ENCODE measurements around the gene IRF2.
A peak's percentile ranks its signal among the peaks of the same experiment; 100 is the strongest.

Gene IRF2

DNA sequence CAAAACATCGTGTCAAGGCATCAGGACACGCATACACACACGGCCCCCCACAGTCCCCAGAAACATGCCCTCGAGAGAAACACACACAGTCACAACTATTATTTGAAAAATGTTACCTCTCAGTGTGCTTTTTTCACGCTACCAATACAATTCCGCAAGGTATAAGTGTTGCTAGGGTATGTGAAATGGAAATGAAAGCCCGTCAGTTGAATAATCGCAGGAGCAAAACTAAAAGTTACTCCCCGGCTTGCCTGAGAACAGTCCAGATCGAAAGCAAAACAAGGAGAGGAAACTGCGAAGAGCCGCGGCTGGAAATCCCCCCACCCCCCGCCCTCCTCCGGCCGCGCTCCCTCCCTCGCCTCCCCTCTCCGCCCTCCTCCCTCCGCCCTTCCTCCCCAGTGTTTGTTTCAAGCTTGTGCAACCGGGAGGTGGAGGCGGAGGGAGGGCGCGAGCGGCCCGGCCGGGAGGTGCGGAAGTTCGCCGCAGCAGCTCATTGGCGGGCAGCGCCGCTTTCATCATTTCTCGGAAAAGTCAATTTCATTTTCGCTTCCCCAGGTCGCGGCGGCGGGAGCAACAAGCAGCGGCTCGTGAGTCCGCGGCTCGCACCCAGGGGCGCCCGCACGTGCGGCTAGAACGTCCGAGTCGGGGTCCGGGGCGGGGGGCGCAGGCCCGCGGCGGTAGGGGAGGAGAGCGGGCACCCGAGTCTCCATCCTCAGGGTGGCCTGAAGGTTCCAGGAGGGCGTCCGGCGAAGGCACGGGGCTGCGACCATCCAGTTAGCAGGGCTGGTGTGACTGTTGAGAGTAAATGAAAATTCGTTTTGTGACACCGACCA, at the start of gene IRF2:
Gene IRF2, minus strand, starts transcription at position 288 of the 833 bp plus-strand sequence. CDS start 45,486 bp downstream, outside the sequence.
- peak; percentile 98 to 99 for DNase-seq (ENCODE audit: low read depth in 2 of 2)
- H3K4me3 ChIP-seq (replicated peaks in 1 of 2; ENCODE audit: low read depth in 2 of 2, low read length in 2 of 2) = peak within 1 kb of the TSS; percentile 92 to 93
- TF ChIP-seq, protein P1, sequence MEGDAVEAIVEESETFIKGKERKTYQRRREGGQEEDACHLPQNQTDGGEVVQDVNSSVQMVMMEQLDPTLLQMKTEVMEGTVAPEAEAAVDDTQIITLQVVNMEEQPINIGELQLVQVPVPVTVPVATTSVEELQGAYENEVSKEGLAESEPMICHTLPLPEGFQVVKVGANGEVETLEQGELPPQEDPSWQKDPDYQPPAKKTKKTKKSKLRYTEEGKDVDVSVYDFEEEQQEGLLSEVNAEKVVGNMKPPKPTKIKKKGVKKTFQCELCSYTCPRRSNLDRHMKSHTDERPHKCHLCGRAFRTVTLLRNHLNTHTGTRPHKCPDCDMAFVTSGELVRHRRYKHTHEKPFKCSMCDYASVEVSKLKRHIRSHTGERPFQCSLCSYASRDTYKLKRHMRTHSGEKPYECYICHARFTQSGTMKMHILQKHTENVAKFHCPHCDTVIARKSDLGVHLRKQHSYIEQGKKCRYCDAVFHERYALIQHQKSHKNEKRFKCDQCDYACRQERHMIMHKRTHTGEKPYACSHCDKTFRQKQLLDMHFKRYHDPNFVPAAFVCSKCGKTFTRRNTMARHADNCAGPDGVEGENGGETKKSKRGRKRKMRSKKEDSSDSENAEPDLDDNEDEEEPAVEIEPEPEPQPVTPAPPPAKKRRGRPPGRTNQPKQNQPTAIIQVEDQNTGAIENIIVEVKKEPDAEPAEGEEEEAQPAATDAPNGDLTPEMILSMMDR (IDR thresholded peaks at IDR 0.05; ENCODE audit: low read depth, low read length) = no peak

DNA sequence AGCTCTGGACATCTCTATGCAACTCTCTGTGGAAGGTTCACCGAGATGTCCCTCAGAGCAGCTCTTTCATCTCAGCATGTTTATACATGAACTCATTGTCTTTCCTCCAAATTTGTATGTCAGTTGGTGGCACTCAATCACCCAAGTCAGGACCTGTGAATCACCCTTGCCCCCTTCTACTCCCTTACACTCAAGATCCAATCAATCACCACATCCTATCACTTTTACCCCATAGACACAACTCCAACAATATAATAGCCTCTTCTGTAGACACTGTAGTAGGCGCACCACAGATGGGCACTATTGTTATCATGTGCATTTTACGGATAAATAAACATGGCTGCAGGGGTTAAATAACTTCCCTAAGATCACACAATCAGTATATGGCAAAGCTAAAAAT, 41.3 kb upstream of the IRF2 start:
- TF ChIP-seq, protein P1 (IDR thresholded peaks at IDR 0.05; ENCODE audit: low read depth, low read length) = no peak
- no peak overlapping the region for H3K4me3 ChIP-seq (replicated peaks in 1 of 2; ENCODE audit: low read depth in 2 of 2, low read length in 2 of 2)
- no peak for DNase-seq (ENCODE audit: low read depth in 2 of 2)

DNA sequence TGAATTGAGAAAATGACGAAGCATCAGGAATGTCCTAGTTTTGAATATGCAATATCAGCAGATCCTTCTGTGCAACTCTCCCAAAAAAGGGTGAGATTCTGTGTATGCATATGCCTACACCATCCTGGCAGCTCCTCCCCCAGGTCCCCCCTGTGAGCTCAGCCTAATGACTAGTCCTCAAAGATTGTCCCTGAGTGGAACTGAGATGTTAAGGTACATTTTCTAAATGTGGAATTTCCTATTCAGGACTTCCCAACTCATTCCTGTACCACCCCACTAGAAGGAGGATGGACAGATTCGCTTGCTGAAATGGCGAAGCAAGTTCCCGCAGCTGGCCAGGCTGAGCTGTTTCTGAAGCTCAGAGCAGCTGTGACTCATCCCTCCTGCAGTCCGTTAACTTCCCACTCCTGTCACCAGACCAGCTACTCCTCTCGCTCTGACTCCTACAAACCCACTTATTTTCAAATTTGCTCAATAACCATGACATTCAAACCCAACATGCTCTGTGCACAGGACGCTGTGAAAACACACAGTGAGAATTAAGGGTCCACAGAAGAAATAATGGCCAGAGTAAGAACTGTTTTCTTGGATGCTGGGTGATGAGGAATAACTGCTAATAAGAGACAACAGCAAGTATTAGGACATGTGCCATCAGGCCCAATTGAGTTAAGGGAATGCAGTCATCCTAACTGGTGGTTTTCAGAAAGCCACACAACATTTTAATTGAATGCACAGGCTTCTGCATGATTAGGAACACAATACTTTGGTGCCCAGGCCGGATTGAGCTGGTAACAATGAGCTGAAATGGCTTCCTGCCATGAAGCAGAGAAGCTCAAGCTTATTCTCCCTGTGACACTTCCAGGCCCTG, 40.0 kb upstream of the IRF2 start:
- DNase-seq (ENCODE audit: low read depth in 2 of 2) = peak; percentile 89
- TF ChIP-seq, protein P1 (IDR thresholded peaks at IDR 0.05; ENCODE audit: low read depth, low read length) = no peak
- peak overlapping the region in 1 of 2 donors; percentile 19 for H3K4me3 ChIP-seq (replicated peaks in 1 of 2; ENCODE audit: low read depth in 2 of 2, low read length in 2 of 2)

DNA sequence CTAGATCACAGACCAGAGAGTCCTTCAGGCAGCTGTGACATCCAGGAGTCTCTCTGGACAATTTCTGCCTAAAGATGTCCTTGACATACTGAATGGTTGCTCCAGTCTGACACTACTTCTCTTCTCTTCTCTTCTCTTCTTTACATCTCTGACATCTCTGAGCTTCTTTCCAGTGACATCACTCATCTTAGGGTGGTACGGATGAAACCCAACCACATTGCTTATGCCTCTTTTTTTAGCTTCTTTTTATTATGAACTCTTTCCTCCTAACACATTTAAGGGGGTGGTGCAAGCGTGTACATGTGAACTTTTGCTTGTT, 39.4 kb upstream of the IRF2 start:
- TF ChIP-seq, protein P1 (IDR thresholded peaks at IDR 0.05; ENCODE audit: low read depth, low read length) = no peak
- H3K4me3 ChIP-seq (replicated peaks in 1 of 2; ENCODE audit: low read depth in 2 of 2, low read length in 2 of 2) = peak overlapping the region in 1 of 2 donors; percentile 19
- no peak for DNase-seq (ENCODE audit: low read depth in 2 of 2)

DNA sequence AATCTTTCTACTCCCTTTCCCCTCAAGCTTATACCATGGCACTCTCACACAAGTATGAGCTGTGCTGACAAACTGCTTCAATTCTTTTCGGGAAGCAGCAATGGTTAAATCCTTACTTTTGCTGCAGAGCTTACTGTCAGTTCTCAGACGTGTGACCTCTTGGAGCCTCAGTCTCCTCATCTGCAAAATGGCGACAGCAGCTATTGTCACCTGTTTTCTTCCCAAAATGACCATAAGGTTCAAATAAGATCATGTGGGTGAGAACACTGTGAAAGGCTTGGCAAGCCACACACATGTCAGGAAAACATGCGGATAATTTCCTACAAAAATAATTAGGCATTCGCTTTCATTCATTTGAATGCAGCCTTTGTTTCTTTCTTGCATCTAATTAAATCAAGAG, 36.8 kb upstream of the IRF2 start:
- TF ChIP-seq, protein P1 (IDR thresholded peaks at IDR 0.05; ENCODE audit: low read depth, low read length) = no peak
- H3K4me3 ChIP-seq (replicated peaks in 1 of 2; ENCODE audit: low read depth in 2 of 2, low read length in 2 of 2) = no peak overlapping the region
- no peak for DNase-seq (ENCODE audit: low read depth in 2 of 2)

DNA sequence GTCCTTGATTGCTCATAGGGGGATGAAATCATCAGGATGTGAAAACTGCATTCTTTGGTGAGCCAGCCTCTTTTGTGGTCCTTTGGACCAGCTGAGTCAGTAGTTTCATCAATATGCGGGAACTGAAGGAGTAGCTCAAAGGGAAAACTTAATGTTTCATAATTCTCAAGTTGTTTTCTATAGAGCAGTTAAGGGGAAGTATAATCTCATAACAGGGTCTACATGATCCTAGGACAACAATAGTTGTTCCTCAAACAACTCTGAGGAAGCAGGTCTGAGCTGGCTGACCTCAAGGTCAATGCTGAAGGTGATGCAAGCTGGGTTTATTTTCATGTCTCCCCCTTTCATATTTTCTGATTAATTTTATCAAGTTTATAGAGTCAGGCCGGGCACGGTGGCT, 36.1 kb upstream of the IRF2 start:
- peak in 1 of 2 donors; percentile 36 for DNase-seq (ENCODE audit: low read depth in 2 of 2)
- TF ChIP-seq, protein P1 (IDR thresholded peaks at IDR 0.05; ENCODE audit: low read depth, low read length) = no peak
- H3K4me3 ChIP-seq (replicated peaks in 1 of 2; ENCODE audit: low read depth in 2 of 2, low read length in 2 of 2) = no peak overlapping the region
